ENCODE data around the gene LSM6.

Gene LSM6

DNA sequence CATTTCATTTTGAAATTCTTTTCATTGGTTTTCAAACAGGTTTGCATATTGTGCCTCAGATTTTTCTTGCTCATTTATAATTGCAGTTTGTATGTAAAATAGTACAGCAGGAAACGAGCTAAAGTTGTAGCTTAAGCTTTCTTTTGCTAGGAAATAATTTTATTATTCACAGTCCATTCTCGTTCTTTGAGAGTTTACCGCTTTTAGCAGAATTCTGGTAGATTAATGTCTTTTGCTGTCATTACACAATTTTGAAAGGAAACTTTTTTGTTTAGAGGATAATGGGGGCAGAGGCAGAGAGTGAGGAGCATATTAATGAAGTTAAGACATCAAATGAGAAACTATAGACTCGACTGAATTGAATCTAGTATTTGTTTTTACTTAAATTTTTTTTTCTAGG is 10.5 kb downstream of the LSM6 start:
- DNase-seq (ENCODE audit: low read depth): no peak

- DNase-seq (ENCODE audit: low read depth): no peak
Measured at GRCh38 chr4:146186596-146186995, 11.1 kb downstream of the LSM6 start.

GRCh38 chr4:146190456-146190855 is 14.9 kb downstream of the LSM6 start:
- no peak for DNase-seq (ENCODE audit: low read depth)

GRCh38 chr4:146191766-146192458 is 16.4 kb downstream of the LSM6 start:
- DNase-seq (ENCODE audit: low read depth): peak; percentile 8

- no peak for DNase-seq (ENCODE audit: low read depth)
Measured at GRCh38 chr4:146193628-146194027, 18.1 kb downstream of the LSM6 start.

DNA sequence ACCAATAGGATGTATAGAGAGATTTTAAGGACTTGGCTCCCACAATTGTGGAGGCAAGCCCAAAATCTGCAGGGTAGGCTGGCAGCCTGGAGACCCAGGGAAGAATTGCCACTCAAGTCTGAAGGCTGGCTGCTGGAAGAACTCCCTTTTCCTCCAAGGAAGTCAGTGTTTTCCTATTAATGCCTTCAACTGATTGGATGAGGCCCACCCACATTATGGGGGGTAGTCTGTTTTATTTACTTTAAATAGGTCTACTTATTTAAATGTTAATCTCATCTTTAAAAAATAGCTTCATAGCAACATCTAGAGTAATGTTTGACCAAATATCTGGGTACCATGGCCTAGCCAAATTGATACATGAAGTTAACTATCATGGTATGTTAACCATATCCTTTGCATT is 18.7 kb downstream of the LSM6 start:
- DNase-seq (ENCODE audit: low read depth): no peak

- DNase-seq (ENCODE audit: low read depth): no peak
Measured at GRCh38 chr4:146202665-146203064, 27.1 kb downstream of the LSM6 start.

GRCh38 chr4:146207410-146207809 is 31.9 kb downstream of the LSM6 start:
- no peak for DNase-seq (ENCODE audit: low read depth)

GRCh38 chr4:146210890-146211289 is 35.4 kb downstream of the LSM6 start:
- DNase-seq (ENCODE audit: low read depth): no peak

GRCh38 chr4:146211440-146211839 is 35.9 kb downstream of the LSM6 start:
- no peak for DNase-seq (ENCODE audit: low read depth)

DNA sequence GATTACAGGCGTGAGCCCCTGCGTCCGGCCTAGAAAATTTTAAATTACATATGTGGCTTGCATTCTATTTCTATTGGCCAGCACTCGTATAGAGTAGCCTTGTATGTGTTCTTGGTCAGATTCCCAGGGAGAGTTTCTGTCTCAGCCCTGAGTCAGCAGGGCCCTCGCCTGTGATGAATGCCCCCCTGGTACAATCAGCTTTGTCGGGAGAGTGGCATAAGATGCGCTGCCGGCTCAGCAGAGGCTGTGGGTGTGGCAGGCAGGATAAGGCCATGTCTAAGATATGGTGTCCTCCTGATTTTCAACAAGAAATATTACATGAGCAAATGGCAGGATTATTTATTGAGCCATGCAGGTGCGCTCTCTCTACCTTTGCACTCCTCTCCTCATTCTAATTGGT is 37.3 kb downstream of the LSM6 start:
- no peak for DNase-seq (ENCODE audit: low read depth)

DNA sequence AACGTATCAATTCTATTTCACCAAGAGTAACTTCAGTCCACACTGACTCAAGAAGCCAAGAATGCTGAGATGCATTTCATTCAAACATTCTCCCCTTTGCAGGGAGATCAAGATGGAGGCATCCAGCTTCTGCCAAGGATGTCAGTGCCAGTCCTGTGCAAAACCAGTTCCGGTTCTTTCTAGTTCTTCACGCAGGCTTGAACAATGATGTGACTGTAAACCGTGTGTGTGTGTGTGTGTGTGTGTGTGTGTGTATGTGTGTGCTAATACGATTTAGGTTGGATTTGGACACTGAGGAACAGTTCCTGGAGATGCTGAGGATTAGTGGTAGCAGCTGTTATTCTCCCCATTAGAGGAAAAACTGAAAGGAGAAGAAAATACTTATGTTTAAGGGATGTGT is 38.7 kb downstream of the LSM6 start, which contains the start of gene REELD1:
TSS of gene REELD1 (plus strand) at position 301 of the 400 bp plus-strand sequence. CDS start 2,415 bp downstream, outside the sequence.
- no peak for DNase-seq (ENCODE audit: low read depth)

DNA sequence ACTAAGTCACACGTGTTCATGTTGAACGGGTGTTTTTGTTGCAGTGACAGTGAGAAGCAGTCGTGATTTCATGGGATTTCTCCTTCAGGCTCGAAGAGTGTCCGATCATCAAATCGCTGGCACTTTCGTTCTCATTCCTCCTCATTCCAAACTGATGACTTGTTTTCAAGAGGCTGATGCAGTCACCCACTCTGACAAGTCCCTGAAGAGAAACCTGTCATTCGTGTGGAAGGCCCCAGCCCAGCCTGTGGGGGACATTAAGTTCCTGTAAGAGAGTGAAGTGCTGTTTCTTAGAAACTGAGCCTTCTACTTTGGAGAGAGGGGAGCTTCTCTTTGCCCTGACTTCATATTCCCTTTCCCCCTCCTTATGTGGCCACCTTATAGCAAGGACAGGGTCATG is 46.8 kb downstream of the LSM6 start:
- peak; percentile 78 for DNase-seq (ENCODE audit: low read depth)

DNA sequence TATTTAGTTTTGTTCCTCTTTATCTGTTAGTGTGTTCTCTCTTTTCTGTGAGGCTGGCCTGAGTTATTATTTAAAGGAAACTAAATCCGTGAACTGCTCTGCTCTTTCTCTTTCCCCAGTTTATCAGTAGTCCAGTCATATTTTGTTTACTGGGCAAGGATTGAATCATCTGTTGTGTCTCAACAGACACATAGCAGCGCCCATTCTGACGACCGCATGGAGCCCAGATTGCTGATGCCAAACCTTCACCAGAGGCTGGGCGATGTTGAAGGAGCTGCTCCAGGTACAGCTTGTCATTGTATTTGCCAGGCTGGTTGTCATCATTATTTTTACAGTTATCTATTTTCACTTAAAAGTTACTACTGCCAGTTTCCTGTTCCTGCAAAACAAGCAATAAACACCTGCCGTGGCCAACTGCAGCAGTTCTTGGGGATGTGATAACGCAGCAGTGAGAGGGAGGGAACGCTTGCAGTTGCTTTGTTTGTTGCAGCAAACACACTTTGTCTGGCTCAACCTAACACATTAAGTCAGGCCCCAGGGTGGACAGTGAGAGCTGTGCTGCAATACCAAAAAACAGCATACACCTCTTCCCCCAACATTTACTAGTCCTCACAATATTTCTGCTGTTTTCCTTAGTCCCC is 48.9 kb downstream of the LSM6 start:
- DNase-seq (ENCODE audit: low read depth): no peak

GRCh38 chr4:146229406-146229805 is 53.9 kb downstream of the LSM6 start:
- DNase-seq (ENCODE audit: low read depth): no peak

GRCh38 chr4:146232131-146232722 is 56.7 kb downstream of the LSM6 start:
- DNase-seq (ENCODE audit: low read depth): no peak

DNA sequence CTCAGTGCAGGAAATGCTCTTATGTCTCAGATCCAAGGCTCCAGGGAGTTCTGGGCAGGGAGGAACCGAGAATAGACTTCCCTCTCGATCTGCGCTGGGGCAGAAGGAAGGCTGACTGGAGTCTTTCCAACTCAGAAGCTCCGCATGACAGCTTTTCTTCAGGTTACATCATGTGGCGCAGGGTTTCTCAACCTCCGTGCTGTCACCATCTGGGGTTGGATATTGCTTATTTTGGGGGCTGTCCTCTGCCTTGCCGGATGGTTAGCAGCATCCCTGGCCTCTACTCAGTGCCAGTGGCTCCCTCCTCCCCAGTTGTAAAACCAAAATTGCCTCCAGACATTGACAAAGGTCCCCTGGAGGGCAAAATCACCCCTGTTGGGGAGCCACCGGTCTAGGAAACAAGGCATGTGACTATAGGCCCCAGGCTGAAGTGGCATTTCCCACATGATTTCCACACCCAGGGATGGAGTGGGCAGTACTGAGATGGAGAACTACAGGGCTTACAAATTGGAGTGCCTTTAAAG is 60.2 kb downstream of the LSM6 start:
- no peak for DNase-seq (ENCODE audit: low read depth)

- no peak for DNase-seq (ENCODE audit: low read depth)
Measured at GRCh38 chr4:146236216-146236615, 60.7 kb downstream of the LSM6 start.

DNA sequence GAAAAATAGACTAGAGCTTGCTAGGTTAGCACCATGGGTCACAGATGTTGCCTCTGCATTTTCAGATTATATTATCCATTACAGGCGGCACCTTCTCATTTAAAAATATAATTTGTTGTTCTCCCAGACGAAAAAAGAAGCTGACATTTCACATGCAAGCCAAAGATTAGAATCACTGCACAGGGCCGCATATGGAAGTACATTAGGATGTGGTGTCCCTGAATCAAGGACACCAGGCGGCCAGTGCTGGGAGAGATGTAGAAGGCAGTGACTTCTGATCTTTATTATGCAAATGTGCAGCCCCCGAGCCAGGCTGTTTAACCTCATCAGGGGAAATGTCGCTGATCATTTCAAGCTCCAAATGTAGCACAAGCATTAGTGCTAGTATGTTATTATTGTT is 61.6 kb downstream of the LSM6 start:
- DNase-seq (ENCODE audit: low read depth): no peak

DNA sequence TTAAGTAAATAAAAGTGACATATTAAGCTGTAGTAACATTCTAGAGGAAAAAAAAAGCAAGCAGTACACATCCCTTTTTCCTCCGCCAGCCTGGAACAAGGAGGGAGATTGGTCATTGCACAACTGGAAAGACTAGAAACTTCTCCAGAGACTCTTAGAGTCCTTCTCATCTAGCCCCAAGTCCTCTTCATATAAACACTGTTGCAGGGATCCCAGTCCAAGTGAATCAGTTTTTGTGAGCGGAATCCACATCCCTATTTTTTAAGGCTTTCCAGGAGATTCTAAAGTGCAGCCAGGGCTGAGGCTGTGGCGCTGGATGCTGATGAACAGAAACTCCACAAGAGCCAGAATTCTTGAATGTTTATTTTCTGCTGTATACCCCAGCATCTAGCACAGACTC is 62.6 kb downstream of the LSM6 start:
- no peak for DNase-seq (ENCODE audit: low read depth)
